Measurements from ENCODE around the gene SUSD4. TPM values are rescaled to one million over a fixed set of nuclear protein-coding genes. Genes with fewer than 3 reads are reported as not detected.

SUSD4 gene
- polyA plus RNA-seq, 1 of the 3 experiments (the other 2 are of a cell fraction) = 0.31 TPM

- TF ChIP-seq EZH2phosphoT487 (IDR thresholded peaks at IDR 0.05; ENCODE audit: borderline replicate concordance, low read depth) = no peak
- no peak for TF ChIP-seq MEF2A (IDR thresholded peaks at IDR 0.05; ENCODE audit: borderline replicate concordance, low read depth)
- TF ChIP-seq TAF1 (IDR thresholded peaks at IDR 0.05; ENCODE audit: borderline replicate concordance, low read depth, low read length) = no peak
These were observed 47.7 kb upstream of the SUSD4 start (continued) for GRCh38 chr1:223411710-223412109.

- POLR2A ChIA-PET = no interaction called here
- H3K36me3 ChIP-seq (replicated peaks in 1 of 2; ENCODE audit: control insufficient read depth in 1 of 2, insufficient read depth in 2 of 2, low read length in 1 of 2) = no peaks in the 10 kb centered on the region
- 39% methylated on average over 2 of the region's 2 CpGs for WGBS (ENCODE audit: low lambda C conversion rate)
- no peak overlapping the region for H3K9ac ChIP-seq
- H3K27me3 ChIP-seq (ENCODE audit: insufficient read depth) = no peaks in the 10 kb centered on the region
- H3K4me1 ChIP-seq (ENCODE audit: control insufficient read depth in 1 of 2, insufficient read depth in 2 of 2, low read depth in 1 of 2, low read length in 1 of 2) = no peaks in the 10 kb centered on the region
- no peaks in the 10 kb centered on the region for H3K79me2 ChIP-seq (ENCODE audit: insufficient read depth)
- H3K9me2 ChIP-seq = no peaks in the 10 kb centered on the region
- no peak overlapping the region for H3K4me2 ChIP-seq
- H4K20me1 ChIP-seq (ENCODE audit: insufficient read depth) = no peaks in the 10 kb centered on the region
- CTCF ChIA-PET = interaction anchor here (0.8 kb wide), 1 partner anchor 9 kb away, joined by 3 read pairs; no protein-coding TSS in a partner anchor
- DNase-seq = no peak
- no peak overlapping the region for H3K27ac ChIP-seq (ENCODE audit: low read depth in 2 of 2, low read length in 1 of 2)
- no peak overlapping the region for H3K4me3 ChIP-seq (ENCODE audit: low read depth in 2 of 2, low read length in 1 of 2)
- H3F3A ChIP-seq (replicated peaks; ENCODE audit: insufficient read depth) = no peaks in the 10 kb centered on the region
- H3K9me3 ChIP-seq = no peaks in the 10 kb centered on the region
- no peak overlapping the region for H2AFZ ChIP-seq (ENCODE audit: low read depth)
- TF ChIP-seq CTCF (IDR thresholded peaks at IDR 0.05) = no peak
- TF ChIP-seq TCF12 (IDR thresholded peaks at IDR 0.05) = no peak
- no peak for TF ChIP-seq RXRA (IDR thresholded peaks at IDR 0.05; ENCODE audit: borderline replicate concordance, low read depth)
- TF ChIP-seq EZH2phosphoT487 (IDR thresholded peaks at IDR 0.05; ENCODE audit: borderline replicate concordance, low read depth) = no peak
- TF ChIP-seq JUND (IDR thresholded peaks at IDR 0.05) = no peak
- TF ChIP-seq SIN3A (IDR thresholded peaks at IDR 0.05; ENCODE audit: borderline replicate concordance, low read depth, low read length) = no peak
- TF ChIP-seq MEF2A (IDR thresholded peaks at IDR 0.05; ENCODE audit: borderline replicate concordance, low read depth) = no peak
- TF ChIP-seq, protein P1, sequence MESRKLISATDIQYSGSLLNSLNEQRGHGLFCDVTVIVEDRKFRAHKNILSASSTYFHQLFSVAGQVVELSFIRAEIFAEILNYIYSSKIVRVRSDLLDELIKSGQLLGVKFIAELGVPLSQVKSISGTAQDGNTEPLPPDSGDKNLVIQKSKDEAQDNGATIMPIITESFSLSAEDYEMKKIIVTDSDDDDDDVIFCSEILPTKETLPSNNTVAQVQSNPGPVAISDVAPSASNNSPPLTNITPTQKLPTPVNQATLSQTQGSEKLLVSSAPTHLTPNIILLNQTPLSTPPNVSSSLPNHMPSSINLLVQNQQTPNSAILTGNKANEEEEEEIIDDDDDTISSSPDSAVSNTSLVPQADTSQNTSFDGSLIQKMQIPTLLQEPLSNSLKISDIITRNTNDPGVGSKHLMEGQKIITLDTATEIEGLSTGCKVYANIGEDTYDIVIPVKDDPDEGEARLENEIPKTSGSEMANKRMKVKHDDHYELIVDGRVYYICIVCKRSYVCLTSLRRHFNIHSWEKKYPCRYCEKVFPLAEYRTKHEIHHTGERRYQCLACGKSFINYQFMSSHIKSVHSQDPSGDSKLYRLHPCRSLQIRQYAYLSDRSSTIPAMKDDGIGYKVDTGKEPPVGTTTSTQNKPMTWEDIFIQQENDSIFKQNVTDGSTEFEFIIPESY (IDR thresholded peaks at IDR 0.05; ENCODE audit: borderline replicate concordance, low read depth) = no peak
- no peak for TF ChIP-seq GATA2 (CRISPR knock-in tag; IDR thresholded peaks at IDR 0.05)
These were observed 47.3 kb upstream of the SUSD4 start for GRCh38 chr1:223411309-223411708.

DNA sequence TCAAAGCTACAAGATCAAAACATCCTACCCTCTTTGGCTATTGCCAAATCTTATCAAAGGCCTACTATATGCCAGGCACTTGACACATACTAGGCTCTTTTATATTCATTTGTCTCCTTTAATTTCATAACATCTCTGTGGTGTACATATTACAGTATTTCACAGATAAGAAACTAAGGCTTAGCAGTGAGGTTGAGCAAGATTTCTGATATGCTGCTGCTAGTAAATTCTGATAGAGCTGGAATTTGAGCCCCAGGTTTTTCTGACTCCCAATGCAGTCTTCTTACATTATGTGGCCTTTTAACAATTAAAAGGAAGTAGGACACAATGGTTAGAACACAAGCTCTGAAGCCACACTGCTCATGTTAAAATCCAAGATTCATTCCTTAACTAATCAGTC lies 46.1 kb upstream of the SUSD4 start:
- H3K4me1 ChIP-seq (ENCODE audit: control insufficient read depth in 1 of 2, insufficient read depth in 2 of 2, low read depth in 1 of 2, low read length in 1 of 2) = no peaks in the 10 kb centered on the region
- no peak for DNase-seq
- no peak overlapping the region for H2AFZ ChIP-seq (ENCODE audit: low read depth)
- H3K27ac ChIP-seq (ENCODE audit: low read depth in 2 of 2, low read length in 1 of 2) = no peak overlapping the region
- no peaks in the 10 kb centered on the region for H3K27me3 ChIP-seq (ENCODE audit: insufficient read depth)
- H3K36me3 ChIP-seq (replicated peaks in 1 of 2; ENCODE audit: control insufficient read depth in 1 of 2, insufficient read depth in 2 of 2, low read length in 1 of 2) = no peaks in the 10 kb centered on the region
- H3K79me2 ChIP-seq (ENCODE audit: insufficient read depth) = no peaks in the 10 kb centered on the region
- no peak overlapping the region for H3K4me2 ChIP-seq
- no peak overlapping the region for H3K4me3 ChIP-seq (ENCODE audit: low read depth in 2 of 2, low read length in 1 of 2)
- H3K9me2 ChIP-seq = no peaks in the 10 kb centered on the region
- POLR2A ChIA-PET = no interaction called here
- H4K20me1 ChIP-seq (ENCODE audit: insufficient read depth) = no peaks in the 10 kb centered on the region
- no peak overlapping the region for H3K9ac ChIP-seq
- no peaks in the 10 kb centered on the region for H3F3A ChIP-seq (replicated peaks; ENCODE audit: insufficient read depth)
- CTCF ChIA-PET = no interaction called here
- no peaks in the 10 kb centered on the region for H3K9me3 ChIP-seq
- TF ChIP-seq POLR2AphosphoS5 (IDR thresholded peaks at IDR 0.05; ENCODE audit: low read depth, low read length) (no peak), RFX5 (IDR thresholded peaks at IDR 0.05; ENCODE audit: low read length) (no peak), YY1 (IDR thresholded peaks at IDR 0.05; ENCODE audit: low read depth) (no peak), RCOR1 (IDR thresholded peaks at IDR 0.05; ENCODE audit: low read length) (no peak), FOXM1 (IDR thresholded peaks at IDR 0.05; ENCODE audit: low read depth) (no peak), REST (IDR thresholded peaks at IDR 0.05; ENCODE audit: low read depth, low read length) (no peak), GABPA (IDR thresholded peaks at IDR 0.05; ENCODE audit: low read depth) (no peak), MXI1 (IDR thresholded peaks at IDR 0.05; ENCODE audit: low read depth, low read length) (no peak), SMC3 (IDR thresholded peaks at IDR 0.05; ENCODE audit: low read depth, low read length) (no peak), TAF1 (IDR thresholded peaks at IDR 0.05; ENCODE audit: borderline replicate concordance, low read depth, low read length) (no peak), JUND (IDR thresholded peaks at IDR 0.05) (no peak)

Measured in SK-N-SH (cell line).